GM06990 (cell line): ENCODE data around the gene CDH4.

Experiments
- DNase-seq: peaks from one replicate; pipeline ENCODE4 v3.0.0-alpha.2; 2011; ENCODE audit not compliant: insufficient read length; ENCODE audit errors: extremely low read depth
- H3K27me3 ChIP-seq: replicated peaks from 2 replicates; pipeline ENCODE4 v1.6.0; 2011; ENCODE audit warnings: low read length; ENCODE audit not compliant: control insufficient read depth, insufficient read depth
- H3K36me3 ChIP-seq: 2 replicates; pipeline ENCODE4 v1.5.1; 2011; ENCODE audit warnings: low read length; ENCODE audit not compliant: control insufficient read depth, insufficient read depth
- H3K4me3 ChIP-seq: replicated peaks from 2 replicates; pipeline ENCODE4 v1.5.1; 2011; ENCODE audit warnings: low read depth, mild to moderate bottlenecking, control low read depth, low read length
- CTCF ChIP-seq: IDR thresholded peaks from 2 replicates; pipeline ENCODE4 v1.5.1; 2011; ENCODE audit warnings: low read length, control low read depth, mild to moderate bottlenecking, inconsistent platforms; ENCODE audit not compliant: insufficient read depth, poor library complexity, severe bottlenecking

The CDH4 gene

GRCh38 chr20:61817575-61817974 is 565.5 kb downstream of the CDH4 start:
- H3K4me3 ChIP-seq, result no peak overlapping the region
- no peak for DNase-seq
- TF ChIP-seq CTCF, result no peak
- H3K36me3 ChIP-seq, result no peaks in the 10 kb centered on the region
- no peaks in the 10 kb centered on the region for H3K27me3 ChIP-seq

- DNase-seq, result no peak
- no peak for TF ChIP-seq CTCF
- Histone ChIP-seq H3K27me3 (no peaks in the 10 kb centered on the region), H3K36me3 (no peaks in the 10 kb centered on the region), H3K4me3 (no peak overlapping the region)
These were observed 566.9 kb downstream of the CDH4 start for GRCh38 chr20:61818746-61819573.

DNA sequence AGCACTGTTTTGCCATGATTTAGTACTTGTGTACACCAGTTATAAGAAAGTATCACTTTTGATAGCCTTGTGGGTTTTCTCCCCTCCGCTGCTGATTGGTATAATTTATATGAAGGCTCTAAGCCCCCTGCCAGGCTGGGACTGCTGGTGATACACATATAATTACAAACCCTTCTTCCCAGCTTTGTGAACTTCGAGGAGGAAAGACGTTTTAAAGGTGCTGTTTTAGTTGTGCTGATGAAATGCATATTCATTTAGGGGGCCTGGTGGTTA is 567.4 kb downstream of the CDH4 start:
- H3K36me3 ChIP-seq, result no peaks in the 10 kb centered on the region
- no peak overlapping the region for H3K4me3 ChIP-seq
- no peak for TF ChIP-seq CTCF
- no peaks in the 10 kb centered on the region for H3K27me3 ChIP-seq
- DNase-seq, result no peak

DNA sequence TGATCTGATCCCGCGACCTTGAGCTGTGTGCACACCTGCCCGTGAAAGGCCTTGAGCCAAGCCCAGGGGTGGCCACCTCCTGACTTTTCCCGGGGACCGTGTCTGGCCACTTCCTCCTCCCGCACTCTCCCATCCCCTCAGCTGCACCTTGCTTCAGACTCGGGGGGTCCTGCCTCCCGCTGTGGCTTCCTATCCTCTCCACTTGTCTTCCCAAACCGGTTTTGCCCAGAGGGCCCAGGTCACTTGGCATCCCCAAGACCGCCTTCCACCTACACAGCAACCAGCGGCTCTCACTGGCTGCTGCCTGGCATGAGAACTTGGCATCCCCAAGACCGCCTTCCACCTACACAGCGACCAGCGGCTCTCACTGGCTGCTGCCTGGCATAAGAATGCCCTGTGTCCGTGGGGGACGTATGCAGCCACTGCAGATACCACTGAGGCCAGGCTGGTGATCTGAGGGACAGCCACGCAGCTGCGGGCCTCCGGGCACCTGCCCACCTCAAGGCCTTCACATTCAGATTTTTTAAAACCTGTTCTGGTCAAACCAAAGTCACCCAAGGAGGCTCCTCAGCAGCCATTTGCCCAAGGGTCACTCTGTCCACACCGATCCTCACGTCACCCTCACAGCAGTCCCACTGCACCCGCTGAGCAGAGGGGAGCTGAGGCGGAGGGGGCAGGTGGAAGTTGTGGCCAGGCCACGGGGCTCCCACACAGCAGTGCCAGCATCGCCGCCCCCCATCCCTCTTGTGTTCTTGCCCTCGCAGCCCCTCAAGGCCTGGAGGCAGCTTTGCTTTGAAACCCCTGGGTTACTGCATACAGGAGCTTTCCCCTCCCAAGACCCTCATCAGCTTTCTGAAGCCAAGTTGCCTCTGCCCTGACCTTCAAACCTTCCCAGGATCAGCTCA is 568.1 kb downstream of the CDH4 start:
- Histone ChIP-seq H3K36me3 (no peaks in the 10 kb centered on the region), H3K4me3 (no peak overlapping the region), H3K27me3 (no peaks in the 10 kb centered on the region)
- no peak for TF ChIP-seq CTCF
- no peak for DNase-seq

GRCh38 chr20:61821735-61822134 is 569.7 kb downstream of the CDH4 start:
- no peaks in the 10 kb centered on the region for H3K27me3 ChIP-seq
- H3K4me3 ChIP-seq, result no peak overlapping the region
- no peak for DNase-seq
- TF ChIP-seq CTCF, result no peak
- H3K36me3 ChIP-seq, result no peaks in the 10 kb centered on the region
